HCT116 (cell line): ENCODE data around the gene TMEM178B. TPM values are rescaled to one million over a fixed set of nuclear protein-coding genes. Genes with fewer than 3 reads are reported as not detected.

Experiments used
- ATAC-seq: fragments of 200-7000 bp; cut with Tn5 transposase; 2 replicates; pipeline ENCODE4 v1.9.1; 2020; ENCODE audit warnings: mild to moderate bottlenecking, moderate library complexity
- BruUV-seq: library from RNA; stranded (reverse); fragments of 400-500 nt; replicated peaks from 2 replicates; lab custom pipeline; 2021; lab: Mats Ljungman, UMichigan
- CTCF ChIA-PET: fragments of 300-600 bp; sonication (Branson Sonifier 250); formaldehyde crosslinking; loops from one replicate; lab custom pipeline; 2021; ENCODE audit warnings: antibody characterized with exemption; lab: Charles Lee
- POLR2A ChIA-PET: fragments of 300-600, 350-600 bp; sonication (Branson Sonifier 250); formaldehyde crosslinking; loops from one replicate; lab custom pipeline; 2021; ENCODE audit warnings: antibody characterized with exemption; lab: Charles Lee
- RAD21 ChIA-PET, 2 experiments: fragments of 300-600 bp; sonication (Branson Sonifier 250); formaldehyde crosslinking; loops; one replicate each; lab custom pipeline; 2023; ENCODE audit warnings: low total read pairs in 2 of 2; ENCODE audit not compliant: uncharacterized antibody in 2 of 2, unreplicated experiment in 2 of 2, low non-redundant PET in 1 of 2; lab: Charles Lee
- DNase-seq: peaks from one replicate; pipeline ENCODE4 v3.0.0-alpha.2; 2010; ENCODE audit warnings: low read depth, low spot score
- H2AFZ ChIP-seq: fragments of 200-600 bp; shearing (Covaris generic), sonication (generic); 2 replicates; pipeline ENCODE4 v1.6.1; 2017; ENCODE audit warnings: low read depth, mixed run types, mixed read lengths, antibody characterized with exemption, low read length; ENCODE audit not compliant: poor library complexity, severe bottlenecking
- H3K27ac ChIP-seq: 2 replicates; pipeline ENCODE4 v1.5.1; 2012; ENCODE audit warnings: low read depth, low read length
- H3K27me3 ChIP-seq: fragments of 200-600 bp; sonication (generic); 2 replicates; pipeline ENCODE4 v1.6.1; 2016; ENCODE audit warnings: mixed run types, low read length, mixed read lengths; ENCODE audit not compliant: insufficient read depth
- H3K36me3 ChIP-seq, 2 experiments: fragments of 200-500 bp in 1 of 2; fragments of 200-600 bp in 1 of 2; sonication (Bioruptor generic) in 1 of 2; sonication (generic) in 1 of 2; 2 replicates each; pipeline versions ENCODE4 v1.5.1 to v1.6.1; 2014 to 2016; ENCODE audit warnings: low read length in 2 of 2, inconsistent platforms in 1 of 2, mixed read lengths in 1 of 2, mixed run types in 1 of 2; ENCODE audit not compliant: insufficient read depth in 2 of 2, control insufficient read depth in 1 of 2
- H3K4me1 ChIP-seq, 2 experiments: fragments of 200-600 bp in 1 of 2; sonication (generic) in 1 of 2; 2 replicates each; pipeline versions ENCODE4 v1.5.1 to v1.6.1; 2012 to 2017; ENCODE audit warnings: low read length in 2 of 2, inconsistent platforms in 1 of 2, mild to moderate bottlenecking in 1 of 2, mixed read lengths in 1 of 2, mixed run types in 1 of 2, moderate library complexity in 1 of 2; ENCODE audit not compliant: insufficient read depth in 2 of 2, control insufficient read depth in 1 of 2
- H3K4me2 ChIP-seq: fragments of 200-600 bp; sonication (generic); 2 replicates; pipeline ENCODE4 v1.6.1; 2017; ENCODE audit warnings: mixed run types, low read length, mixed read lengths
- H3K4me3 ChIP-seq, 2 experiments: fragments of 200-600 bp in 1 of 2; sonication (generic) in 1 of 2; replicated peaks in 1 of 2; 2 replicates each; pipeline ENCODE4 v1.5.1; 2011 to 2016; ENCODE audit warnings: low read length in 2 of 2, control low read depth in 1 of 2, low read depth in 1 of 2, mild to moderate bottlenecking in 1 of 2, mixed read lengths in 1 of 2, mixed run types in 1 of 2
- H3K79me2 ChIP-seq: fragments of 200-600 bp; sonication (generic); 2 replicates; pipeline ENCODE4 v1.6.1; 2017; ENCODE audit warnings: mild to moderate bottlenecking, mixed run types, low read length, moderate library complexity, mixed read lengths; ENCODE audit not compliant: insufficient read depth
- H3K9ac ChIP-seq: fragments of 200-600 bp; sonication (generic); 2 replicates; pipeline ENCODE4 v1.6.1; 2016; ENCODE audit warnings: low read length, mixed read lengths
- H3K9me2 ChIP-seq: fragments of 200-600 bp; sonication (generic), shearing (Covaris generic); 2 replicates; pipeline ENCODE4 v1.6.1; 2017; ENCODE audit warnings: mixed run types, mild to moderate bottlenecking, moderate library complexity; ENCODE audit not compliant: insufficient read depth
- H3K9me3 ChIP-seq, 2 experiments: fragments of 200-500 bp in 1 of 2; fragments of 200-600 bp in 1 of 2; sonication (Bioruptor generic) in 1 of 2; sonication (generic) in 1 of 2; 2 replicates each; pipeline ENCODE4 v1.6.1; 2014 to 2017; ENCODE audit warnings: low read length in 2 of 2, mixed read lengths in 2 of 2, inconsistent platforms in 1 of 2, low read depth in 1 of 2, mild to moderate bottlenecking in 1 of 2, mixed run types in 1 of 2, moderate library complexity in 1 of 2; ENCODE audit not compliant: control insufficient read depth in 1 of 2, insufficient read depth in 1 of 2
- H4K20me1 ChIP-seq: fragments of 200-600 bp; sonication (generic), shearing (Covaris generic); 2 replicates; pipeline ENCODE4 v1.6.1; 2017; ENCODE audit warnings: mixed run types, mild to moderate bottlenecking, moderate library complexity; ENCODE audit not compliant: insufficient read depth
- CBX3 ChIP-seq: IDR thresholded peaks from 2 replicates; pipeline ENCODE4 v1.6.1; 2012; ENCODE audit warnings: low read depth
- CEBPB ChIP-seq: IDR thresholded peaks from 2 replicates; pipeline ENCODE4 v1.6.1; 2012; ENCODE audit warnings: low read depth
- FOSL1 ChIP-seq: IDR thresholded peaks from 2 replicates; pipeline ENCODE4 v1.6.1; 2012; ENCODE audit warnings: low read depth
- POLR2AphosphoS5 ChIP-seq: IDR thresholded peaks from 2 replicates; pipeline ENCODE4 v1.6.1; 2011; ENCODE audit warnings: mild to moderate bottlenecking, low read depth, low read length, moderate library complexity
- SIN3A ChIP-seq: IDR thresholded peaks from 2 replicates; pipeline ENCODE4 v1.6.1; 2012; ENCODE audit warnings: low read depth
- TCF7L2 ChIP-seq: IDR thresholded peaks from 2 replicates; pipeline ENCODE4 v1.7.0; 2011; ENCODE audit warnings: borderline replicate concordance, inconsistent platforms; ENCODE audit not compliant: insufficient read depth, insufficient read length; ENCODE audit errors: extremely low read depth
- ZBTB33 ChIP-seq: IDR thresholded peaks from 2 replicates; pipeline ENCODE4 v1.6.1; 2011; ENCODE audit warnings: mild to moderate bottlenecking, low read length, moderate library complexity; ENCODE audit not compliant: insufficient replicate concordance; ENCODE audit errors: extremely low read depth
- ZNF274 ChIP-seq: fragments of 200-500 bp; sonication (Bioruptor generic); IDR thresholded peaks from 2 replicates; pipeline ENCODE4 v1.6.1; 2014; ENCODE audit warnings: mild to moderate bottlenecking, low read depth, low read length, inconsistent platforms
- intact Hi-C: fragments of 100-400 bp; cut with micrococcal nuclease; formaldehyde crosslinking; loops from 2 replicates; pipeline ENCODE4 v1.10.0; 2022
- total RNA-seq: library from RNA; stranded (reverse); gene quantifications from one replicate; pipeline ENCODE4 v1.2.1, GENCODE V29; 2021; ENCODE audit not compliant: unreplicated experiment

Gene TMEM178B
- total RNA-seq, 1 experiment from 2014 or later, result 0.02 TPM

- no peaks in the 10 kb centered on the region for H3K9me3 ChIP-seq
- H3K27ac ChIP-seq, result no peak overlapping the region
- intact Hi-C loops, result no loop called here
- H3K4me1 ChIP-seq, result no peaks in the 10 kb centered on the region; a peak in 1 of 4 replicates
- H3K4me3 ChIP-seq, result no peak overlapping the region
- no peaks in the 10 kb centered on the region for H3K9me2 ChIP-seq
- DNase-seq (no peak), ATAC-seq (no peak)
- H3K27me3 ChIP-seq, result peaks cover 55% of the 10 kb centered on the region
- no peak overlapping the region for H2AFZ ChIP-seq
- no peak for TF ChIP-seq SIN3A
- no peak for TF ChIP-seq POLR2AphosphoS5
- TF ChIP-seq ZBTB33, result no peak
- no peak for TF ChIP-seq ZNF274
- ChIA-PET POLR2A (no interaction called here), CTCF (no interaction called here), RAD21 (no interaction called here)
- H3K79me2 ChIP-seq, result no peaks in the 10 kb centered on the region
- H3K4me2 ChIP-seq, result no peak overlapping the region
- H3K9ac ChIP-seq, result no peak overlapping the region
- no peaks in the 10 kb centered on the region for H3K36me3 ChIP-seq
- BruUV-seq, result no TSS peak
- H4K20me1 ChIP-seq, result no peaks in the 10 kb centered on the region
Observed at GRCh38 chr7:141202535-141202934, 128.7 kb downstream of the TMEM178B start.

GRCh38 chr7:141203177-141203576 lies 129.3 kb downstream of the TMEM178B start:
- Histone ChIP-seq H3K9ac (no peak overlapping the region), H3K9me3 (no peaks in the 10 kb centered on the region), H4K20me1 (no peaks in the 10 kb centered on the region), H3K36me3 (no peaks in the 10 kb centered on the region), H2AFZ (no peak overlapping the region), H3K9me2 (no peaks in the 10 kb centered on the region), H3K4me2 (no peak overlapping the region), H3K27ac (no peak overlapping the region), H3K4me3 (no peak overlapping the region), H3K79me2 (no peaks in the 10 kb centered on the region), H3K4me1 (no peaks in the 10 kb centered on the region; a peak in 1 of 4 replicates), H3K27me3 (peaks cover 57% of the 10 kb centered on the region)
- ChIA-PET CTCF (no interaction called here), RAD21 (no interaction called here), POLR2A (no interaction called here)
- no peak for ATAC-seq
- TF ChIP-seq CEBPB (no peak), FOSL1 (no peak), CBX3 (no peak), ZBTB33 (no peak), POLR2AphosphoS5 (no peak), TCF7L2 (no peak)
- BruUV-seq, result no TSS peak
- no peak for DNase-seq
- intact Hi-C loops, result no loop called here
